ENCODE data around the gene WDR77. TPM values are rescaled to one million over a fixed set of nuclear protein-coding genes. Genes with fewer than 3 reads are reported as not detected.

WDR77 gene
- total and polyA plus RNA-seq, 2 experiments from 2014 or later = 34.3 to 45.8 TPM

- H3K9me3 ChIP-seq (ENCODE audit: low read depth) = no peaks in the 10 kb centered on the region
- H3K4me2 ChIP-seq (ENCODE audit: unreplicated experiment) = no peak overlapping the region
- H3K9me2 ChIP-seq (ENCODE audit: insufficient read depth) = no peaks in the 10 kb centered on the region
- H2AFZ ChIP-seq = no peak overlapping the region
- H3K36me3 ChIP-seq (ENCODE audit: low read depth) = peaks cover 45% of the 10 kb centered on the region
- no peak for TF ChIP-seq EZH2 (IDR thresholded peaks at IDR 0.05; ENCODE audit: insufficient read depth, poor library complexity, severe bottlenecking)
- no peak for TF ChIP-seq EZH2phosphoT487 (IDR thresholded peaks at IDR 0.05; ENCODE audit: insufficient read depth, low read depth)
- H3K27ac ChIP-seq = no peak overlapping the region
- H3F3A ChIP-seq (ENCODE audit: insufficient read depth) = 0 out of 2 replicates have a peak, but pooled peaks cover 5% of the 10 kb centered on the region
- no peaks in the 10 kb centered on the region for H4K20me1 ChIP-seq (ENCODE audit: insufficient read depth)
- DNase-seq = no peak
- H3K4me3 ChIP-seq = no peak overlapping the region
- in situ Hi-C loops (cut with MboI) = no loop called here
- no peaks in the 10 kb centered on the region for H3K4me1 ChIP-seq (ENCODE audit: insufficient read depth)
- H3K9ac ChIP-seq = no peak overlapping the region
- no peaks in the 10 kb centered on the region for H3K27me3 ChIP-seq (replicated peaks; ENCODE audit: insufficient read depth)
- 96 to 100% methylated on average over 4 of the region's 4 CpGs for WGBS, 2 experiments (ENCODE audit: low coverage in 1 of 2, low lambda C conversion rate in 2 of 2, missing lambda C conversion rate in 2 of 2)
- no peaks in the 10 kb centered on the region for H3K79me2 ChIP-seq (ENCODE audit: insufficient read depth)
These were observed 13.4 kb upstream of the WDR77 start for GRCh38 chr1:111462370-111463028.

DNA sequence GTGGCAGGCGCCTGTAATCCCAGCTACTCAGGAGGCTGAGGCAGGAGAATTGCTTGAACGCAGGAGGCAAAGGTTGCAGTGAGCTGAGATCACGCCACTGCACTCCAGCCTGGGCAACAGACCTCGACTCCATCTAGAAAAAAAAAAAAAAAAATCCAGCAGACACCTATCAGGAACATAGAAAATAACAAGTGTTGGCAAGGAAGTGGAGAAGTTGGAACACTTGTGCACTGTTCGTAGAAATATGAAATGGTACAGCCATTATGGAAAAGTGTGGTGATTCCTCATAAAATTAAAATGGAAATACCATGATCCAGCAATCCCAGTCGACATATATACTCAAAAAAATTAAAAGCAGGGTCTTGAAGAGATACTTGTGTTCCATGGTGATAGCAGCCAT is 12.7 kb upstream of the WDR77 start:
- 90 to 93% methylated on average over 6 of the region's 6 CpGs for WGBS, 2 experiments (ENCODE audit: low coverage in 1 of 2, low lambda C conversion rate in 2 of 2, missing lambda C conversion rate in 2 of 2)
- no peak for DNase-seq
- Histone ChIP-seq H3K27me3 (replicated peaks; ENCODE audit: insufficient read depth) (no peaks in the 10 kb centered on the region), H3K9me3 (ENCODE audit: low read depth) (no peaks in the 10 kb centered on the region), H3K4me1 (ENCODE audit: insufficient read depth) (no peaks in the 10 kb centered on the region), H3K79me2 (ENCODE audit: insufficient read depth) (no peaks in the 10 kb centered on the region), H3K9me2 (ENCODE audit: insufficient read depth) (no peaks in the 10 kb centered on the region), H3K27ac (no peak overlapping the region), H3K9ac (no peak overlapping the region), H2AFZ (no peak overlapping the region), H3F3A (ENCODE audit: insufficient read depth) (0 out of 2 replicates have a peak, but pooled peaks cover 5% of the 10 kb centered on the region), H3K4me3 (no peak overlapping the region), H3K36me3 (ENCODE audit: low read depth) (peaks cover 52% of the 10 kb centered on the region), H3K4me2 (ENCODE audit: unreplicated experiment) (no peak overlapping the region), H4K20me1 (ENCODE audit: insufficient read depth) (no peaks in the 10 kb centered on the region)
- in situ Hi-C loops (cut with MboI) = no loop called here
- no peak for TF ChIP-seq EZH2phosphoT487 (IDR thresholded peaks at IDR 0.05; ENCODE audit: insufficient read depth, low read depth)
- TF ChIP-seq EZH2 (IDR thresholded peaks at IDR 0.05; ENCODE audit: insufficient read depth, poor library complexity, severe bottlenecking) = no peak

DNA sequence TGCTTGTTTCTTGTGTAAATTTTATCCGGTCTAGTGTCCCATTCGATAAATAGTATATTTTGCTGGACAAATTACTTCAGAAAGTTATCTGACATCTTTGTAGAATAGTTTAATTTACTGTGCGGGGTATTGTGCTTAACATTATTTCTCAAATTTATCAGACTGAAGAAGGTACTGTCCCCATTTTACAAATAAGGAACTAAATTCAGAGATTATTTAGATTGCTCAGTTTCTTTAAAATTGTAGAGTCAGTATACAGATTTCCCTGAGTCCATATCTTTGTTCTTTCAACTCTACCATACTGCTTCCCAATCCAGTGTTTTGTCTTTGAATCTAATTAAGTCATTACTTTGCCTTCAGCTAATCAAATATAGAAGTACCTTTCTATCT is 6.6 kb upstream of the WDR77 start:
- TF ChIP-seq EZH2 (IDR thresholded peaks at IDR 0.05; ENCODE audit: insufficient read depth, poor library complexity, severe bottlenecking) = no peak
- TF ChIP-seq EZH2phosphoT487 (IDR thresholded peaks at IDR 0.05; ENCODE audit: insufficient read depth, low read depth) = no peak
- Histone ChIP-seq H3K4me1 (ENCODE audit: insufficient read depth) (peaks cover 8% of the 10 kb centered on the region), H3K79me2 (ENCODE audit: insufficient read depth) (peaks cover 54% of the 10 kb centered on the region), H4K20me1 (ENCODE audit: insufficient read depth) (no peaks in the 10 kb centered on the region), H3K9me2 (ENCODE audit: insufficient read depth) (no peaks in the 10 kb centered on the region), H3K36me3 (ENCODE audit: low read depth) (peaks cover 64% of the 10 kb centered on the region), H2AFZ (no peak overlapping the region), H3K4me3 (no peak overlapping the region), H3K4me2 (ENCODE audit: unreplicated experiment) (no peak overlapping the region), H3K9me3 (ENCODE audit: low read depth) (no peaks in the 10 kb centered on the region), H3K9ac (no peak overlapping the region), H3K27me3 (replicated peaks; ENCODE audit: insufficient read depth) (no peaks in the 10 kb centered on the region), H3K27ac (no peak overlapping the region), H3F3A (ENCODE audit: insufficient read depth) (0 out of 2 replicates have a peak, but pooled peaks cover 3% of the 10 kb centered on the region)
- in situ Hi-C loops (cut with MboI) = no loop called here
- WGBS, 2 experiments (ENCODE audit: low coverage in 1 of 2, low lambda C conversion rate in 2 of 2, missing lambda C conversion rate in 2 of 2) = 97 to 98% methylated on average over 3 of the region's 3 CpGs
- DNase-seq = no peak

- TF ChIP-seq EZH2phosphoT487 (IDR thresholded peaks at IDR 0.05; ENCODE audit: insufficient read depth, low read depth) = no peak
- TF ChIP-seq EZH2 (IDR thresholded peaks at IDR 0.05; ENCODE audit: insufficient read depth, poor library complexity, severe bottlenecking) = no peak
These were observed 6.0 kb upstream of the WDR77 start for GRCh38 chr1:111454859-111455641.

More at GRCh38 chr1:111454859-111455641, 6.0 kb upstream of the WDR77 start:
- no peak overlapping the region for H3K9ac ChIP-seq
- H3F3A ChIP-seq (ENCODE audit: insufficient read depth) = no peaks in the 10 kb centered on the region
- H3K4me1 ChIP-seq (ENCODE audit: insufficient read depth) = peaks cover 13% of the 10 kb centered on the region
- H3K9me2 ChIP-seq (ENCODE audit: insufficient read depth) = no peaks in the 10 kb centered on the region
- H2AFZ ChIP-seq = no peak overlapping the region
- peaks cover 60% of the 10 kb centered on the region for H3K79me2 ChIP-seq (ENCODE audit: insufficient read depth)
- peak; percentile 38 for DNase-seq
- no peak overlapping the region for H3K4me2 ChIP-seq (ENCODE audit: unreplicated experiment)
- 83 to 88% methylated on average over 5 of the region's 5 CpGs for WGBS, 2 experiments (ENCODE audit: low coverage in 1 of 2, low lambda C conversion rate in 2 of 2, missing lambda C conversion rate in 2 of 2)
- H3K27ac ChIP-seq = no peak overlapping the region
- in situ Hi-C loops (cut with MboI) = no loop called here
- peaks cover 59% of the 10 kb centered on the region for H3K36me3 ChIP-seq (ENCODE audit: low read depth)
- no peaks in the 10 kb centered on the region for H3K9me3 ChIP-seq (ENCODE audit: low read depth)
- H4K20me1 ChIP-seq (ENCODE audit: insufficient read depth) = no peaks in the 10 kb centered on the region
- no peak overlapping the region for H3K4me3 ChIP-seq
- no peaks in the 10 kb centered on the region for H3K27me3 ChIP-seq (replicated peaks; ENCODE audit: insufficient read depth)

Data from GM23248 (cell line).